NOMO-1 treated with DMSO at 0.1 percent for 48 hours (cell line): ENCODE data around the gene MAGI2.
A peak's percentile ranks its signal among the peaks of the same experiment; 100 is the strongest.

ENCODE experiments used
- DNase-seq: peaks from one replicate; lab custom pipeline; 2025; ENCODE audit not compliant: unreplicated experiment; lab: John Stamatoyannopoulos, UW

The MAGI2 gene

DNA sequence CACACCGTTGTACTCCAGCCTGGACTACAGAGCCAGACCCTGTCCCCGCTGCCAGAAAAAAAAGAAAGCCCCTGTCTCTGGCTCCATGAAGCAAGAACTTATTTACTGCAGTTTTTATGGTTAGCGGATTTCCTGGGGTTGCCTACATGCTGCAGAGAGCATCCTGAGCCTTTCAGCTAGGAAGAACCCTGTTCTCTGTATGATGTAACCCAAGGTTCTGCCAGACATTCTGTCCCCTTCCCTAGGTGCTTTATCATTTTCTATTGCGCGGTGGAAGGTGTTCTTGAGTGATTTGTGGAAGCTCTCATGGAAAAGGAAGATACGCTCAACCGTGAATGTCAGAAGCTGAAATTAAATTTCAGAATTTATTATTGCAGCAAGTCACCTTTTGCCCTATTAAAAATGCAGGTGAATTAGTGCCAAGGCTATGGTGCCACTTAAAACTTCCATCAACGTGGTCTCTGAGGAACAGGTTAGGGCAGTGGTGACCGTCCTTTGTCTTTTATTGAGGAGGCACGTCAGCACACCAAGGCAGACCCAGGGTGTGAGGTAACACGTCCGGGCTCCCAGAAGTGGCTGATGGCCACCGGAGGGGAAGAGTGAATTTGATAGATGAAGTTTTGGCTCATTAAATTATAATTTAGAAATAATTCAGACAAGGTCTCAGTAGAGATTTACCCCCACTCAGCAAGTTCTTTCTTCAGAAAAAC, 1381.8 kb downstream of the MAGI2 start:
- DNase-seq = no peak

- DNase-seq = no peak
These were observed 1386.9 kb downstream of the MAGI2 start for GRCh38 chr7:78066599-78066998.

- no peak for DNase-seq
These were observed 1389.7 kb downstream of the MAGI2 start for GRCh38 chr7:78063758-78064157.

DNA sequence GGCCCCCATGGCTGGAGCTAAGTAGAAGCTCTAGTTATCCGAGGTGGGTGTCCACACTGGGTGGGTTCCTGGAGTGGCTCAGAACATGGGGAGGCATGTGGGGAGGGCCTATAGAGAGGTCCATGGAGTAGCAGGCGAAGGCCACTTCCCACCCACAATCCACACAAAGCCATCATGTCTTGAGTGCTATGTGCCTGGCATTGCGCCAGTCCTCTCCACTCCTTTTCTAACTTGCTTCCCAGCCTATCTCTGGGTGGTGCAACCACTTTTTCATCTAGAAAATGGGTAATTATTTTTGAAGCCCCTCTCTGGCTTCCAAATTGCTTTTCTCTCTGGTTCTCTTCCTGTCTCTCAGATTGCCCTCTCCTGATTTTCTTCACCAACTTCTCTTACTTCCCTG, 1391.3 kb downstream of the MAGI2 start:
- DNase-seq = no peak

DNA sequence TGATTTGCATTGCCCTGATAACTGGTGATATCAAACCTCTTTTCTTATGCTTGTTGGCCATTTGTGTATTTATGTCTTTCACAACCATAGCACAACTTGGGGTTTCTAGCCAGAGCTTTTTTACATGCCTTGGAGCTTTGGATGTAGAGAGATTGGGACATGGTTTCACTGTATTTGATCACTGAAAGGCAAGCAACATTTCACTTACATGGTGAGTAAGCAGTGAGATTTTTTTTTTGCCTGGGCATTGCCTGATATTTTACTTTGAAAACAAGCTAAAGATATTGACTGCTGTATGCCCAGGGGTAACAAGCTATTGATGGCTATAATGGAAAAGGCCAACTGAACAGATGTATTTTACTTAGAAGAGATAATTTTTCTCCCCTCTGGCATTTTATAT, 1395.9 kb downstream of the MAGI2 start:
- DNase-seq = no peak

GRCh38 chr7:78055599-78055998, 1397.9 kb downstream of the MAGI2 start:
- no peak for DNase-seq

DNA sequence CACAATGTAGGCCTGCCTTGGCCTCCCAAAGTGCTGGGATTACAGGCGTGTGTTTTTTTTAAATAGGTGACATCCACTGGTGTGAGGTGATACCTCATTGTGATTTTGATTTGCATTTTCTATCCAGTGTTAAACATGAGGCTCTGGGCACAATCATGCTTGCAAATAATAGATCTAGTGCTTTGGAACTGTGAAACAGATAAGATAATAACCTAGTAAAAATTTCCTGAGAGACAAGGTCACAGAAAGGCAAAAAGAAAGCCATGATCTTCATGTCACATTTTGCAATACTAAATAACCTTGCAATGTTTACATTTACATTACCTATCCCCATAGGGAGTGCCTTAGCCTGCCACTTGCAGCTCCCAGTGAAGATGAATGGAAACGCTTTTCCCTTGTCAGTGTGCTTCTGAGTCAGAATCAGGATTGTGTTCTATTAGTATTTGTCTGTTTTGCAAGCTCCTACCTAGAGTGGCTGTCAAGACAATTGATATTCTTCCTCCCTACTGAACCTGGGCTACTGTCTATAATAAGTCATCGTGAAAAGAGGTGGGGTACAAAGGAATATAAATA, 1398.4 kb downstream of the MAGI2 start:
- no peak for DNase-seq

- DNase-seq = no peak
These were observed 1401.4 kb downstream of the MAGI2 start for GRCh38 chr7:78052112-78052511.

- no peak for DNase-seq
These were observed 1405.7 kb downstream of the MAGI2 start for GRCh38 chr7:78047800-78048199.

DNA sequence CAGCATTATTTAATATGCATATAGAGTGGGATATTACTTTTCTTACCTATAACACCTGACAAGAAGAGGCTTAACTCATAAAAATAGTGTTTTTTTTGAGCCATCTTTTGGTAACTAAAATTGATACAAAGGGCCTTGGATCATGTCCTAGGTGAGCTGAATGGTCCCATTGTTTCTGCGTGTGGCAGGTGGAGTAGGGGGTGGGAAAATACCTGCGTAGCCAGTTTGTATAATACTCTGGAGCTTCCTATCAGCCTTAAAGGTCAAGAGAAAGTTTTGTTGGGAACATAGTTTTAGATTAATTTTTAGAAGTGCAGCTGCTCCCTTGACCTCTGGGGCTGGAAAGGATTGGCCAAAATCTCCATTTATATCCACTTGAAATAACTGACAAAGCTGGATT, 1410.3 kb downstream of the MAGI2 start:
- DNase-seq = no peak

DNA sequence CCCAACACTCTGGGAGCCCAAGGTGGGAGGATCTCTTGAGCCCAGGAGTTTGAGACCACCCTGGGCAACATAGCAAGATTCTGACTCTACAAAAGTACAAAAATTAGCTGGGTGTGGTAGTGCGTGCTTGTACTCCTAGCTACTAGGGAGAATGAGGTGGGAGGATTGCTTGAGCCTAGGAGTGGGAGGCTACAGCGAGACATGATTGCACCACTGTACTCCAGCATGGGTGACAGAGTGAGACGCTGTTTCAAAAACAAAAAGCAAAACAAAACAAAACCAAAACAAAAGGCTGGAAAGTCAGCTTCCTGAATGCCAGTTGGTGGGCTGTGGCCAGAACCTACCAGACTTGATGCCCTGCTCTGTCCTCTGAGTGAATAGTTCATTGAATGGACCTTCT, 1412.0 kb downstream of the MAGI2 start:
- DNase-seq = no peak

DNA sequence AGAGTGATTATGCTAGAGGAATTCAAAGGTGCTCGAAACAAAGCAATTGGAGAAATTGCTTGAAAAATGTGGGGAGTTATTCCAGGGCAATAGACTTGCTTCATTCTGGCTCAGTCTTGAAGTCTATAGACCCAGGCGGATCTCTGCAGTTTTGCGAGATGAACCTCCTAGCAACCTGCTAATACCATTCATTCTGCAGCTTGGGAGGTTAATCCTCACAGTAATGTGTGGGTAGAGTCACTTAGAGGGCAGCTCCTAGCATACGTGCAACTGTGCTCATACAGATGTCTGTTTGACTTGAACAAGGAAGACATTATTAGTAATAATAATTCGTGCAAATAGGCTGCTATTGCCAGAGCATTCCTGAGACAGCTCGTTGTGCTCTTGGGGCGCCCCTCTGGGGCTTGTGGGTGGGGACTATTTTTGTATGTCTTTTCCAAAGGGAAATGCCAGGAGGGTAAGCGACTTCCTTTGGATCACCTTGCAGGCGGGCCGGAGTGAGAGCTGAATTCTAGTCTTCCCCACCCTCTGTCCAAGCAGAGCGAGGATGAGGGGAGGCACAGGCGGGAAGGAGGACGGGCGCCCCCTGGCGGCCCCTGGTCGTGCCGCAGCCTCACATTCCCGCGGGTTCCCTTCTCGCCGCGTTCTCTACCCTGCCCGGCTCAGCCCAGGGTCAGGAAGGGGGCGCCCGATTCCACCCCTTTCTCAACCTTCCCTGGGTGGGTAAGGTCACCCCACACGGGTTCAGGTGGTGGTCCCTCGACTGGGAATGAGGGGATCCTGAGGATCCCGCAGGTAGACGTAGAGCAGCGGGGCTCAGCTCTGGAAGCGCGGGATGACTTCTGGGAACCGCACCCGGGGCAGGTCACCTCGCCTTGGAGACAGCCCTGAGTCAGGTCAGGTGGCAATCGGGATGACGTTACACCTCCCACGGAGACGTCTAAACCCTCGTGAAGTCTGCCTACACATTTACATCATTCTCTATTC, 1413.4 kb downstream of the MAGI2 start:
- peak; percentile 73 for DNase-seq

DNA sequence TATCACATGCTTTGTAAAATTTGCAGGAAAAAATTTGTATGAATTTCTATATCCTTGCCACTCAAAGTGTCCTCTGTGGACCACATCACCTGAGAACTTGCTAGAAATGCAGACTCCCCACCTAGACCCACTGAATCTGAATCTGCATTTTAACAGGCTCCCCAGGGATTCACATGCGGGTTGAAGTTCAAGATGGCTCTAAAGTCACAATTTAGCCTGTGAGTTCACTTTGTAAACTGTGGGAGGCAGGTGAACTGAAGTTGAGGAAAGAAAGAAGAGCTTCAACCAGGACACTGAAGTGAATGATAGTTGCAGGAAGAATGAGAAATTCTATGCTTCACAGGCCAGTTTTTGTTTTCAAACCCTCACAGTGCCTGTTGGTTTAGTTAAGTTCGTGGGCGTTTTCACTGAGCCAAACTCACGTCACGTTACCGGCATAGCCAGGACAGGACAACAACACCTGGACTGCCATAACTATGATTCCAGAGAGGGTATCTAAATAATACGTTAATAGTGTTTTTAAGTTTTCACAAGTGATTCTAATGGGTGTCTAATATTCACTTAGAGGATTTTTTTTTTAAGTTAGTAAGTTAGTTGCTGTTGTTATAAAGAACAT, 1414.9 kb downstream of the MAGI2 start:
- no peak for DNase-seq

DNA sequence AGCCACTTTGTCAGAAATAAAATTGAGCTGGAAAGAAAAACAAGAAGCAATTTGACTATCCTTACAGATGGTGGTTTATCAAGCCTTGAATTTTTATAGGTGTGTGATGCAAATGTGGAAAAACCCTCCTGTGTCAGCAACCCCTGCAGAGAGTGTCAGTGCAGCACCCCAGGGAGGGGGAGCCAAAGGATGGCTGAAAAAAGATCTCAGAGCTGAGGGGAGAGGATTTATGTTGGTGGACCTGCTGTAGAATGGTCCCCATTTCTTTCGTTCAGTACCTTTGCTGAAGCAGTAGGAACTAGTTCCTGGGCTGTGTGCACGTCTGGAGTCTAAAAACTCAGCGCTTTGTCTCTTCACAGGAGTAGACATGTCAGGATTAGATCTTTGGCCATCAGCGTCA, 1415.9 kb downstream of the MAGI2 start:
- no peak for DNase-seq

GRCh38 chr7:78033410-78033809, 1420.1 kb downstream of the MAGI2 start:
- DNase-seq = no peak

DNA sequence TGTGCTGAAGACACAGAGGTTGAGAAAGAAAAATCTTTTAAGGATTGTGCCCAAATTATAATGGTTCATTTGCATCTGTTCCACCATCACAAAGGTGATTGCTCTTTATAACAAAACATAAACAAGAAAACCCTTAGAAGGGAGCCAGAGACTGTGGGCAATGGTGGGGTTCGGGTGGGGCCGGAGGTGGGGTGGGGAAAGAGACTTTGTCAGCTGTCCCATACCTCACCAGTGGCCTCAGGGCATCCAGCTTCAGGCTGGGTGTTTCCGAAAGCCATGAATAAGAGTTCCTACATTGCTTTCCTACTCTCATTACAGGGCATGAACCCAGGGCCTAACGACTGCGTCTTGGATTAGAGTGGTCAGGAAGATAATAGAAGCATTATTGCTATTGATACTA, 1427.0 kb downstream of the MAGI2 start:
- no peak for DNase-seq

DNA sequence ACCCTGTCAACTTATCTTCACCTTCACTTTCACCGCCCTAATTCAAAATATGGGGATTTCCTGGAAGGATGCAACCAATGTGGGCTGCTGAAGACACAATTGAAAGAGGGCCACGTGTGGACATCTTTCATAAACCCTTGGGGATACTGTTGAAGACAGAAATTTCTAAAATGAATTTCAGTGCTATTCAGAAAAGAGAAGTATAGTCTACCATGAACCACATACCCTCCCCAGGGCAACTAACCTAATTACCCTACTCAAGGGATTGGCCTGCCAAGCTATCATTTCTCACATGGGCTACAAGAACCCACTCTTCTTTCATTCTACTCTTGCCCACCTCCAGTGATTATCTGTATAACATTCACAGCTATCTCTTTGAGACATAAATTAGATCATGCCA, 1428.9 kb downstream of the MAGI2 start:
- DNase-seq = no peak

DNA sequence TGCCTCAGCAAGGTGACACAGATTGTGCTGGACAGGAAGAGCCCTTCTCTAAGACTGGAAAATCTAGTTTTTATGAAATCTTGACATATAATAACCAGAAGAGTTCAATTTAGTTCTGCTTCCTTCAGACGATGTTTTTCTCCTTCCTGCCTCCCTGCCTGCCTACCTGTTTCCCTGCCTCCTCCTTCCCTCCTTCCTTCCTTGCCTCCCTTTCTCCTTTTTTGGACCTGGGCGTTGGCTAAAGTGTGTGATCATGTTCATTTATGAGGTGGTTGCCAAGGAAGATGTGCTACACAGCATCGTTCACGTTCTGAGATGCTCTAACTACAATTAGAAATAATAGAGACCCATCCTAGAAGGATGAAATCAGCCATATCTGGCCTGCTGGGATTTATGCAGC, 1430.3 kb downstream of the MAGI2 start:
- no peak for DNase-seq

DNA sequence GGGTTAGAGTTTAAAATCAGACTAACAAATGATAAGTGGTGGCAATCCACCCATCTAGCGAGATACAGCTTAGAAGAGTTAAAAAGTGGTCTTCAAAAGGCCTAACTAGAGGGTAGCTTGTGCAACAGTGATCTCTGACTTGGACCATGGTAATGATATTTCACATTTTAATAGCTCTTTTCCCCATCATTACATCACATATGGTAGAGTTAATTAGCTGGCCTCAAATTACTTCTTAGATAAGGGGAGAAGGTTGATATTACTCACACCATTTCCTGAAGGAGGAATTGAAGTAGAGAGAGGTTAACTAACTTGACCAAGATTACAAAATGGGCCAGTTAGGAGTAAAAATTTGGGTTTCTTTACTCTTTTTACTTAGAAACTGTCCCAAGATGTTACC, 1431.3 kb downstream of the MAGI2 start:
- peak; percentile 58 for DNase-seq

DNA sequence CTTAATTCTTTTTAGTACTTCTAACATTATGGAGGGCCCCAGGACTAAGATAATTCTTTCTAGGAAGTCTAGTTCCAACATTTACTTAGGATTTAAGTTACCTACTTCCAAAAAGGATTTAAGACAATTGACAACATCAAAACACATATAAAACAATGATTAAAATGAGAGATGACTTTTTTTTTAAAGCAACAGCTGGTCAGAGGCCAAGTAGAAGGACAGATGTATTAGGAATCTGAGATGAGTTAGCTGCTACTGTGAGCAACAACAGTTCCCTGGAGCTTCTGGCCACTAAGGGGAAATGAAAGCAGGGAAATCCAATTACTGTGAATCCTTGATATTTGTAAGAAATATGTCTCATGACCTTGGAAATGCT, 1432.6 kb downstream of the MAGI2 start:
- peak; percentile 59 for DNase-seq

- DNase-seq = peak; percentile 80
These were observed 1433.2 kb downstream of the MAGI2 start for GRCh38 chr7:78020136-78020873.
